Measurements from ENCODE around the gene ACTR5. TPM values are rescaled to one million over a fixed set of nuclear protein-coding genes. Genes with fewer than 3 reads are reported as not detected.

The ACTR5 gene
- total RNA-seq, 1 experiment from 2014 or later = 9.8 TPM

DNA sequence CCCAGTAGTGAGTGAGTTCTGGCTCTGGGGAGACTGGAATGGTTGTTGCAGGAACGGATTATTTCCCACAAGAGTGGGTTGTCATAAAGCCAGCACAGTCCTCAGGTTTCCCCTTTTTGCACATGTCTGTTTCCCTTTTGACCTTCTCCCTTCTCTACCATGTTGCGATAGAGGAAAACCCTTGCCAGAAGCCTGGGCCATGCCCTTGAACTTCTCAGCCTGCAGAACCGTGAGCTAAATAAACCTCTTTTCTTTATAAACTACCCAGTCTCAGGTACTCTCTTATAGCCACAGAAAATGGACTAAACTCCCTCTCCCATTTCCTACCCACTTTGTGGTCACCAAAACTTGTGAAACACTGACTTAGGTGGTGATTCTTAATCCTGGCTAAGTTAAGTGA is 50.0 kb downstream of the ACTR5 start:
- POLR2A ChIA-PET = no interaction called here
- Mint-ChIP-seq H3K4me3 (no peak overlapping the region), H3K36me3 (peaks cover 8% of the 10 kb centered on the region), H3K27ac (no peak overlapping the region), H3K27me3 (ENCODE audit: low read depth) (peaks cover 15% of the 10 kb centered on the region), H3K4me1 (no peaks in the 10 kb centered on the region; the same call in 1 of the 2 replicates), H3K9me3 (peaks cover 9% of the 10 kb centered on the region)
- CTCF ChIA-PET = interaction anchor here (0.7 kb wide), 2 partner anchors 73 to 77 kb away, joined by 3 read pairs; no protein-coding TSS in a partner anchor
- no peak for DNase-seq (ENCODE audit: low spot score)
- TF ChIP-seq, protein P1, sequence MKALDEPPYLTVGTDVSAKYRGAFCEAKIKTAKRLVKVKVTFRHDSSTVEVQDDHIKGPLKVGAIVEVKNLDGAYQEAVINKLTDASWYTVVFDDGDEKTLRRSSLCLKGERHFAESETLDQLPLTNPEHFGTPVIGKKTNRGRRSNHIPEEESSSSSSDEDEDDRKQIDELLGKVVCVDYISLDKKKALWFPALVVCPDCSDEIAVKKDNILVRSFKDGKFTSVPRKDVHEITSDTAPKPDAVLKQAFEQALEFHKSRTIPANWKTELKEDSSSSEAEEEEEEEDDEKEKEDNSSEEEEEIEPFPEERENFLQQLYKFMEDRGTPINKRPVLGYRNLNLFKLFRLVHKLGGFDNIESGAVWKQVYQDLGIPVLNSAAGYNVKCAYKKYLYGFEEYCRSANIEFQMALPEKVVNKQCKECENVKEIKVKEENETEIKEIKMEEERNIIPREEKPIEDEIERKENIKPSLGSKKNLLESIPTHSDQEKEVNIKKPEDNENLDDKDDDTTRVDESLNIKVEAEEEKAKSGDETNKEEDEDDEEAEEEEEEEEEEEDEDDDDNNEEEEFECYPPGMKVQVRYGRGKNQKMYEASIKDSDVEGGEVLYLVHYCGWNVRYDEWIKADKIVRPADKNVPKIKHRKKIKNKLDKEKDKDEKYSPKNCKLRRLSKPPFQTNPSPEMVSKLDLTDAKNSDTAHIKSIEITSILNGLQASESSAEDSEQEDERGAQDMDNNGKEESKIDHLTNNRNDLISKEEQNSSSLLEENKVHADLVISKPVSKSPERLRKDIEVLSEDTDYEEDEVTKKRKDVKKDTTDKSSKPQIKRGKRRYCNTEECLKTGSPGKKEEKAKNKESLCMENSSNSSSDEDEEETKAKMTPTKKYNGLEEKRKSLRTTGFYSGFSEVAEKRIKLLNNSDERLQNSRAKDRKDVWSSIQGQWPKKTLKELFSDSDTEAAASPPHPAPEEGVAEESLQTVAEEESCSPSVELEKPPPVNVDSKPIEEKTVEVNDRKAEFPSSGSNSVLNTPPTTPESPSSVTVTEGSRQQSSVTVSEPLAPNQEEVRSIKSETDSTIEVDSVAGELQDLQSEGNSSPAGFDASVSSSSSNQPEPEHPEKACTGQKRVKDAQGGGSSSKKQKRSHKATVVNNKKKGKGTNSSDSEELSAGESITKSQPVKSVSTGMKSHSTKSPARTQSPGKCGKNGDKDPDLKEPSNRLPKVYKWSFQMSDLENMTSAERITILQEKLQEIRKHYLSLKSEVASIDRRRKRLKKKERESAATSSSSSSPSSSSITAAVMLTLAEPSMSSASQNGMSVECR (CRISPR knock-in tag; IDR thresholded peaks at IDR 0.05; ENCODE audit: borderline replicate concordance) = no peak
- TF ChIP-seq ZNF263 (CRISPR knock-in tag; IDR thresholded peaks at IDR 0.05; ENCODE audit: low read depth) (no peak), NR2C2 (CRISPR knock-in tag; IDR thresholded peaks at IDR 0.05) (no peak), FOXK1 (CRISPR knock-in tag; IDR thresholded peaks at IDR 0.05) (no peak), ZNF219 (CRISPR knock-in tag; IDR thresholded peaks at IDR 0.05; ENCODE audit: borderline replicate concordance) (no peak), ATF1 (CRISPR knock-in tag; IDR thresholded peaks at IDR 0.05) (no peak), MXD4 (CRISPR knock-in tag; IDR thresholded peaks at IDR 0.05; ENCODE audit: borderline replicate concordance) (no peak)
- TF ChIP-seq, protein P2, sequence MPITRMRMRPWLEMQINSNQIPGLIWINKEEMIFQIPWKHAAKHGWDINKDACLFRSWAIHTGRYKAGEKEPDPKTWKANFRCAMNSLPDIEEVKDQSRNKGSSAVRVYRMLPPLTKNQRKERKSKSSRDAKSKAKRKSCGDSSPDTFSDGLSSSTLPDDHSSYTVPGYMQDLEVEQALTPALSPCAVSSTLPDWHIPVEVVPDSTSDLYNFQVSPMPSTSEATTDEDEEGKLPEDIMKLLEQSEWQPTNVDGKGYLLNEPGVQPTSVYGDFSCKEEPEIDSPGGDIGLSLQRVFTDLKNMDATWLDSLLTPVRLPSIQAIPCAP (CRISPR knock-in tag; IDR thresholded peaks at IDR 0.05) = no peak
- TF ChIP-seq, protein P3, sequence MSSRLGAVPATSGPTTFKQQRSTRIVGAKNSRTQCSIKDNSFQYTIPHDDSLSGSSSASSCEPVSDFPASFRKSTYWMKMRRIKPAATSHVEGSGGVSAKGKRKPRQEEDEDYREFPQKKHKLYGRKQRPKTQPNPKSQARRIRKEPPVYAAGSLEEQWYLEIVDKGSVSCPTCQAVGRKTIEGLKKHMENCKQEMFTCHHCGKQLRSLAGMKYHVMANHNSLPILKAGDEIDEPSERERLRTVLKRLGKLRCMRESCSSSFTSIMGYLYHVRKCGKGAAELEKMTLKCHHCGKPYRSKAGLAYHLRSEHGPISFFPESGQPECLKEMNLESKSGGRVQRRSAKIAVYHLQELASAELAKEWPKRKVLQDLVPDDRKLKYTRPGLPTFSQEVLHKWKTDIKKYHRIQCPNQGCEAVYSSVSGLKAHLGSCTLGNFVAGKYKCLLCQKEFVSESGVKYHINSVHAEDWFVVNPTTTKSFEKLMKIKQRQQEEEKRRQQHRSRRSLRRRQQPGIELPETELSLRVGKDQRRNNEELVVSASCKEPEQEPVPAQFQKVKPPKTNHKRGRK (CRISPR knock-in tag; IDR thresholded peaks at IDR 0.05; ENCODE audit: borderline replicate concordance) = no peak
- TF ChIP-seq, protein P4, sequence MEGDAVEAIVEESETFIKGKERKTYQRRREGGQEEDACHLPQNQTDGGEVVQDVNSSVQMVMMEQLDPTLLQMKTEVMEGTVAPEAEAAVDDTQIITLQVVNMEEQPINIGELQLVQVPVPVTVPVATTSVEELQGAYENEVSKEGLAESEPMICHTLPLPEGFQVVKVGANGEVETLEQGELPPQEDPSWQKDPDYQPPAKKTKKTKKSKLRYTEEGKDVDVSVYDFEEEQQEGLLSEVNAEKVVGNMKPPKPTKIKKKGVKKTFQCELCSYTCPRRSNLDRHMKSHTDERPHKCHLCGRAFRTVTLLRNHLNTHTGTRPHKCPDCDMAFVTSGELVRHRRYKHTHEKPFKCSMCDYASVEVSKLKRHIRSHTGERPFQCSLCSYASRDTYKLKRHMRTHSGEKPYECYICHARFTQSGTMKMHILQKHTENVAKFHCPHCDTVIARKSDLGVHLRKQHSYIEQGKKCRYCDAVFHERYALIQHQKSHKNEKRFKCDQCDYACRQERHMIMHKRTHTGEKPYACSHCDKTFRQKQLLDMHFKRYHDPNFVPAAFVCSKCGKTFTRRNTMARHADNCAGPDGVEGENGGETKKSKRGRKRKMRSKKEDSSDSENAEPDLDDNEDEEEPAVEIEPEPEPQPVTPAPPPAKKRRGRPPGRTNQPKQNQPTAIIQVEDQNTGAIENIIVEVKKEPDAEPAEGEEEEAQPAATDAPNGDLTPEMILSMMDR (IDR thresholded peaks at IDR 0.05) = no peak
- TF ChIP-seq, protein P5, sequence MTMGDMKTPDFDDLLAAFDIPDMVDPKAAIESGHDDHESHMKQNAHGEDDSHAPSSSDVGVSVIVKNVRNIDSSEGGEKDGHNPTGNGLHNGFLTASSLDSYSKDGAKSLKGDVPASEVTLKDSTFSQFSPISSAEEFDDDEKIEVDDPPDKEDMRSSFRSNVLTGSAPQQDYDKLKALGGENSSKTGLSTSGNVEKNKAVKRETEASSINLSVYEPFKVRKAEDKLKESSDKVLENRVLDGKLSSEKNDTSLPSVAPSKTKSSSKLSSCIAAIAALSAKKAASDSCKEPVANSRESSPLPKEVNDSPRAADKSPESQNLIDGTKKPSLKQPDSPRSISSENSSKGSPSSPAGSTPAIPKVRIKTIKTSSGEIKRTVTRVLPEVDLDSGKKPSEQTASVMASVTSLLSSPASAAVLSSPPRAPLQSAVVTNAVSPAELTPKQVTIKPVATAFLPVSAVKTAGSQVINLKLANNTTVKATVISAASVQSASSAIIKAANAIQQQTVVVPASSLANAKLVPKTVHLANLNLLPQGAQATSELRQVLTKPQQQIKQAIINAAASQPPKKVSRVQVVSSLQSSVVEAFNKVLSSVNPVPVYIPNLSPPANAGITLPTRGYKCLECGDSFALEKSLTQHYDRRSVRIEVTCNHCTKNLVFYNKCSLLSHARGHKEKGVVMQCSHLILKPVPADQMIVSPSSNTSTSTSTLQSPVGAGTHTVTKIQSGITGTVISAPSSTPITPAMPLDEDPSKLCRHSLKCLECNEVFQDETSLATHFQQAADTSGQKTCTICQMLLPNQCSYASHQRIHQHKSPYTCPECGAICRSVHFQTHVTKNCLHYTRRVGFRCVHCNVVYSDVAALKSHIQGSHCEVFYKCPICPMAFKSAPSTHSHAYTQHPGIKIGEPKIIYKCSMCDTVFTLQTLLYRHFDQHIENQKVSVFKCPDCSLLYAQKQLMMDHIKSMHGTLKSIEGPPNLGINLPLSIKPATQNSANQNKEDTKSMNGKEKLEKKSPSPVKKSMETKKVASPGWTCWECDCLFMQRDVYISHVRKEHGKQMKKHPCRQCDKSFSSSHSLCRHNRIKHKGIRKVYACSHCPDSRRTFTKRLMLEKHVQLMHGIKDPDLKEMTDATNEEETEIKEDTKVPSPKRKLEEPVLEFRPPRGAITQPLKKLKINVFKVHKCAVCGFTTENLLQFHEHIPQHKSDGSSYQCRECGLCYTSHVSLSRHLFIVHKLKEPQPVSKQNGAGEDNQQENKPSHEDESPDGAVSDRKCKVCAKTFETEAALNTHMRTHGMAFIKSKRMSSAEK (CRISPR knock-in tag; IDR thresholded peaks at IDR 0.05; ENCODE audit: borderline replicate concordance) = no peak
- TF ChIP-seq, protein P6, sequence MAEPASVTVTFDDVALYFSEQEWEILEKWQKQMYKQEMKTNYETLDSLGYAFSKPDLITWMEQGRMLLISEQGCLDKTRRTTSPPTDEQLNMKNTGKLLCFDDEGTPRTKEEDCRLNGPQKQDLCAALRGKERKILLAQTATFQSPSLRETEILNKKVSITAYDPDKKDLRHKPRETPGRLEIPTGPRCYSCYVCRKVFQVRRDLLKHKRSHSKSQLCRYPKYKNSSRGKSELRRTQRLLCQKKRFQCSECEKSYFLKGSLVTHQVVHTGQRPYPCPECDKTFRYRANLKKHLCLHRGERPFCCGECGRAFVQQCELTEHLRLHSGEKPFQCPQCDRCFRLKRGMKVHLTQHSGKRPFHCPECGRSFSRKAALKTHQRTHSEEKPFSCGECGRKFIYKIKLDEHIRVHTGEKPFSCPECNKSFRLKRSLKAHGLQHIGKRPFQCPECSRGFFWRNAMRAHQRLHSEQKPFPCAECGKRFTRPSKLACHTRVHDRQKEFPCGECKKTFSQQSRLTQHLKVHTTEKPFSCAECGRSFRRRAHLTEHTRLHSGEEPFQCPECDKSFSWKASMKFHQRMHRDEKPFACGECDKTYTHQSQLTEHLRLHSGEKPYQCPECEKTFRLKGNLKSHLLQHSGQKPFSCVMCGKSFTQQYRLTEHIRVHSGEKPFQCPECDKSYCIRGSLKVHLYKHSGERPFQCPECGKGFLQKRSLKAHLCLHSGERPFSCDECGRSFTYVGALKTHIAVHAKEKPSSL (CRISPR knock-in tag; conservative IDR thresholded peaks at IDR 0.05) = no peak
- TF ChIP-seq, protein P7, sequence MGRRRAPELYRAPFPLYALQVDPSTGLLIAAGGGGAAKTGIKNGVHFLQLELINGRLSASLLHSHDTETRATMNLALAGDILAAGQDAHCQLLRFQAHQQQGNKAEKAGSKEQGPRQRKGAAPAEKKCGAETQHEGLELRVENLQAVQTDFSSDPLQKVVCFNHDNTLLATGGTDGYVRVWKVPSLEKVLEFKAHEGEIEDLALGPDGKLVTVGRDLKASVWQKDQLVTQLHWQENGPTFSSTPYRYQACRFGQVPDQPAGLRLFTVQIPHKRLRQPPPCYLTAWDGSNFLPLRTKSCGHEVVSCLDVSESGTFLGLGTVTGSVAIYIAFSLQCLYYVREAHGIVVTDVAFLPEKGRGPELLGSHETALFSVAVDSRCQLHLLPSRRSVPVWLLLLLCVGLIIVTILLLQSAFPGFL (CRISPR knock-in tag; IDR thresholded peaks at IDR 0.05; ENCODE audit: borderline replicate concordance) = no peak
- ATAC-seq = no peak
